K562 (cell line): ENCODE data around the gene LIPT2. TPM values are rescaled to one million over a fixed set of nuclear protein-coding genes. Genes with fewer than 3 reads are reported as not detected.

ENCODE experiments used
- ATAC-seq: fragments of 200-7000 bp; cut with Tn5 transposase; 3 replicates; pipeline ENCODE4 v1.9.1; 2020; ENCODE audit warnings: moderate library complexity
- BruUV-seq: library from RNA; stranded (reverse); fragments of 400-500 nt; replicated peaks from 2 replicates; lab custom pipeline; 2021; lab: Mats Ljungman, UMichigan
- CTCF ChIA-PET: fragments of 300-600 bp; formaldehyde crosslinking; extraction: SDS; loops from one replicate; lab custom pipeline; 2021; ENCODE audit warnings: low intra/inter-chr PET ratio; lab: Yijun Ruan, JAX
- POLR2A ChIA-PET: fragments of 300-600, 350-650 bp; sonication (Branson Sonifier 250); formaldehyde crosslinking; extraction: SDS; loops from one replicate; lab custom pipeline; 2021; ENCODE audit warnings: antibody characterized with exemption, inconsistent platforms; lab: Yijun Ruan, JAX
- DNase-seq, 4 experiments: peaks; one replicate each; pipeline versions ENCODE4 v3.0.0 to v3.0.0-alpha.2; 2011 to 2018; ENCODE audit warnings: low spot score in 3 of 4, mixed read lengths in 3 of 4; ENCODE audit errors: extremely low read depth in 1 of 4
- FAIRE-seq: peaks from 2 replicates; lab custom pipeline; 2011; peaks lifted over from hg19 to GRCh38; lab: Jason Lieb, UNC
- H2AFZ ChIP-seq: 2 replicates; pipeline ENCODE4 v1.6.0; 2011; ENCODE audit warnings: low read depth, low read length, control low read depth, inconsistent platforms
- H3K27ac ChIP-seq: fragments of 200-600 bp; 3 replicates; pipeline ENCODE4 v1.8.0; 2011; ENCODE audit warnings: low read depth, mild to moderate bottlenecking, control low read depth, inconsistent platforms, low read length, moderate library complexity, mixed read lengths; ENCODE audit errors: extremely low read depth
- H3K27me3 ChIP-seq, 2 experiments: fragments of 300-600 bp in 1 of 2; 2 replicates in 1 of 2; 3 replicates in 1 of 2; pipeline versions ENCODE4 v1.6.0 to v1.8.0; 2011; ENCODE audit warnings: inconsistent platforms in 2 of 2, low read length in 2 of 2, mild to moderate bottlenecking in 1 of 2, mixed read lengths in 1 of 2, moderate library complexity in 1 of 2; ENCODE audit not compliant: control insufficient read depth in 2 of 2, insufficient read depth in 2 of 2
- H3K36me3 ChIP-seq: fragments of 300-600 bp; 3 replicates; pipeline ENCODE4 v1.8.0; 2011; ENCODE audit warnings: mild to moderate bottlenecking, low read length, inconsistent platforms; ENCODE audit not compliant: control insufficient read depth, insufficient read depth
- H3K4me1 ChIP-seq, 2 experiments: fragments of 200-600 bp in 1 of 2; replicated peaks in 1 of 2; 2 replicates in 1 of 2; 3 replicates in 1 of 2; pipeline versions ENCODE4 v1.5.1 to v1.8.0; 2011; ENCODE audit warnings: inconsistent platforms in 2 of 2, low read length in 2 of 2, mild to moderate bottlenecking in 1 of 2, mixed read lengths in 1 of 2, moderate library complexity in 1 of 2; ENCODE audit not compliant: control insufficient read depth in 2 of 2, insufficient read depth in 2 of 2
- H3K4me2 ChIP-seq: 2 replicates; pipeline ENCODE4 v1.6.1; 2011; ENCODE audit warnings: low read length, control low read depth, inconsistent platforms, mixed read lengths; ENCODE audit not compliant: insufficient read depth
- H3K4me3 ChIP-seq: fragments of 200-600 bp; sonication (generic), shearing (Covaris generic); 2 replicates; pipeline ENCODE4 v1.5.1; 2016; ENCODE audit warnings: control low read depth, inconsistent platforms
- H3K79me2 ChIP-seq: fragments of 200-600 bp; 3 replicates; pipeline ENCODE4 v1.8.0; 2011; ENCODE audit warnings: low read length, inconsistent platforms; ENCODE audit not compliant: control insufficient read depth, insufficient read depth
- H3K9ac ChIP-seq, 2 experiments: 2 replicates each; pipeline versions ENCODE4 v1.6.0 to v1.6.1; 2011; ENCODE audit warnings: low read depth in 2 of 2, low read length in 2 of 2, control low read depth in 1 of 2, inconsistent platforms in 1 of 2, mild to moderate bottlenecking in 1 of 2, mixed read lengths in 1 of 2; ENCODE audit not compliant: insufficient read depth in 1 of 2
- H3K9me1 ChIP-seq: one replicate; pipeline ENCODE4 v1.6.0; 2011; ENCODE audit warnings: inconsistent platforms, mild to moderate bottlenecking, low read length, moderate library complexity; ENCODE audit not compliant: control insufficient read depth, insufficient read depth
- H3K9me3 ChIP-seq: replicated peaks from 2 replicates; pipeline ENCODE4 v1.5.1; 2011; ENCODE audit warnings: low read depth, low read length, inconsistent platforms; ENCODE audit not compliant: control insufficient read depth, insufficient read depth
- H4K20me1 ChIP-seq: replicated peaks from 2 replicates; pipeline ENCODE4 v1.6.1; 2011; ENCODE audit warnings: low read length, inconsistent platforms, mixed read lengths; ENCODE audit not compliant: control insufficient read depth, insufficient read depth
- ATF1 ChIP-seq, 2 experiments: fragments of 450-650 bp in 1 of 2; IDR thresholded peaks; 2 replicates each; pipeline ENCODE4 v1.6.1; 2016; ENCODE audit warnings: missing compliant biosample characterization in 1 of 2, missing genetic modification characterization in 1 of 2
- BCOR ChIP-seq: fragments of 450-650 bp; IDR thresholded peaks from 2 replicates; pipeline ENCODE4 v1.6.1; 2016
- GATAD2B ChIP-seq: fragments of 450-650 bp; IDR thresholded peaks from 2 replicates; pipeline ENCODE4 v1.6.1; 2017; ENCODE audit warnings: mild to moderate bottlenecking, borderline replicate concordance
- HDAC1 ChIP-seq, 2 experiments: fragments of 450-650 bp; IDR thresholded peaks; 2 replicates each; pipeline ENCODE4 v1.6.1; 2016 to 2017; ENCODE audit warnings: inconsistent platforms in 1 of 2, mild to moderate bottlenecking in 1 of 2, moderate library complexity in 1 of 2
- HDAC3 ChIP-seq: fragments of 450-650 bp; IDR thresholded peaks from 2 replicates; pipeline ENCODE4 v1.6.1; 2018; ENCODE audit warnings: borderline replicate concordance, mild to moderate bottlenecking, moderate library complexity; ENCODE audit not compliant: partially characterized antibody
- KAT7 ChIP-seq: sonication (generic); formaldehyde crosslinking; IDR thresholded peaks from 2 replicates; pipeline ENCODE4 v1.8.0; 2022; ENCODE audit warnings: missing genetic modification reagents, mild to moderate bottlenecking, borderline replicate concordance
- KDM1A ChIP-seq, 2 experiments: fragments of 450-650 bp; IDR thresholded peaks; 2 replicates each; pipeline ENCODE4 v1.6.1; 2016; ENCODE audit warnings: mild to moderate bottlenecking in 2 of 2
- MED1 ChIP-seq: sonication (generic); formaldehyde crosslinking; IDR thresholded peaks from 2 replicates; pipeline ENCODE4 v1.8.1; 2023; ENCODE audit warnings: missing genetic modification reagents, borderline replicate concordance
- PHB ChIP-seq: fragments of 250-450 bp; sonication (Bioruptor Pico); IDR thresholded peaks from 2 replicates; pipeline ENCODE4 v1.5.0; 2021
- PRPF4 ChIP-seq: fragments of 200-400 bp; formaldehyde crosslinking; IDR thresholded peaks from one replicate; pipeline ENCODE4 v1.6.1; 2017; ENCODE audit warnings: low read length, low read depth, mild to moderate bottlenecking; ENCODE audit not compliant: insufficient read depth, poor library complexity, severe bottlenecking
- RNF2 ChIP-seq: sonication (generic); IDR thresholded peaks from 2 replicates; pipeline ENCODE4 v1.6.1; 2016
- SMARCB1 ChIP-seq: IDR thresholded peaks from 2 replicates; pipeline ENCODE4 v1.6.1; 2011; ENCODE audit warnings: improper control_type of control experiment, low read depth; ENCODE audit not compliant: insufficient read length
- SREBF1 ChIP-seq: fragments of 150-350 bp; IDR thresholded peaks from 2 replicates; pipeline ENCODE4 v1.6.1; 2014; ENCODE audit warnings: antibody characterized with exemption, low read depth, low read length, borderline replicate concordance
- ZNF311 ChIP-seq: fragments of 250-450 bp; sonication (Bioruptor Pico); IDR thresholded peaks from 2 replicates; pipeline ENCODE4 v1.4.0; 2020; ENCODE audit warnings: mild to moderate bottlenecking, moderate library complexity
- WGBS: fragments of 100-300 bp; shearing (Covaris generic); methylation state at CpG from one replicate; pipeline ENCODE4 v1.1.6; 2016; ENCODE audit warnings: low coverage, mixed read lengths; ENCODE audit not compliant: insufficient coverage; ENCODE audit errors: missing lambda C conversion rate; 5-methylcytosine and 5-hydroxymethylcytosine counted together
- in situ Hi-C: fragments of 300-500 bp; cut with MboI; formaldehyde crosslinking; loops from 4 replicates; pipeline ENCODE4 v1.15.0; 2018; ENCODE audit warnings: inconsistent platforms, mixed read lengths
- intact Hi-C: fragments of 100-400 bp; cut with micrococcal nuclease; formaldehyde crosslinking; loops from 2 replicates; pipeline ENCODE4 v1.14.2; 2022
- polyA plus RNA-seq, 8 experiments: library from polyadenylated mRNA; depleted of rRNA in 4 of 8; stranded (reverse) in 5 of 8; unstranded in 3 of 8; fragments of >200 nt; fragmentation: Nextera tagmentation in 2 of 8; fragmentation: Illumina TruSeq in 1 of 8; extraction: Ambion mirVana in 2 of 8; extraction: Trizol in 1 of 8; gene quantifications; 2 replicates each; pipeline versions ENCODE4 v1.2.1 to v1.2.3, GENCODE V29; 2011 to 2014; ENCODE audit warnings: inconsistent platforms in 1 of 8, missing spikeins in 1 of 8
- total RNA-seq, 7 experiments: library from RNA; depleted of rRNA in 6 of 7; stranded (reverse); fragments of >200 nt in 6 of 7; fragmentation: Illumina TruSeq in 2 of 7; extraction: Trizol in 2 of 7; gene quantifications; 2 replicates each; pipeline versions ENCODE4 v1.2.1 to v1.2.3, GENCODE V29; 2011 to 2021; ENCODE audit warnings: low replicate concordance in 1 of 7
- TF ChIP-seq, protein P1 (sequence below), 3 experiments: fragments of 200-800 bp in 1 of 3; fragments of 250-450 bp in 1 of 3; fragments of 450-650 bp in 1 of 3; sonication (Bioruptor Pico) in 1 of 3; sonication (Bioruptor generic) in 1 of 3; formaldehyde crosslinking in 1 of 3; IDR thresholded peaks; 2 replicates each; pipeline versions ENCODE4 v1.6.1 to v1.8.0; 2016 to 2022; ENCODE audit warnings: mild to moderate bottlenecking in 2 of 3, missing genetic modification characterization in 2 of 3, missing compliant biosample characterization in 1 of 3, moderate library complexity in 1 of 3
- TF ChIP-seq, protein P2 (sequence below): fragments of 150-350 bp; IDR thresholded peaks from 2 replicates; pipeline ENCODE4 v1.6.1; 2014; ENCODE audit warnings: low read depth, mild to moderate bottlenecking, low read length, borderline replicate concordance

The LIPT2 gene
- total and polyA plus RNA-seq, 9 of the 15 experiments (the other 6 are each of a cell fraction or from before 2014, with no cell fraction given): 1.00 to 5.2 (median 3.5) TPM

DNA sequence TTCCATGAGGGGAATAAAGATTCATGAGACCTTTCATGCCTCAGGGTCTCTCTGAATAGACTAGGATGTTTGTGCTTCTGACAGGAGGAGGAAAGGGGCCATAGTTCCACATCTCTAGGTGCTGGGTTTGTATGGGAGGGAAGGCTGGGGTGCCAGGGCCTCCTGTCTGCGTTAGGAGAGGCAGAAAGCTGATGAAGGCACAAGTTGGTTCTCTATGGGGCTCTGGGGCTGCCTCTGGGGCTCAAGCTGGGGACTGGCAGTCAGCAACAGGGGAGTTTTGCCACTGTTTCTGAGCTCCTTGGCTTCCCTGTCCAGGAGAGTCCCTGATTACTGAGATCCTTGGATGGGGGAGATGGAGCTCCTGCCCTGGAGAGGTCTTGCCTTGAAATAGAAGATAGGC, 30.3 kb downstream of the LIPT2 start:
- Histone ChIP-seq H3K27me3 (no peaks in the 10 kb centered on the region), H2AFZ (no peak overlapping the region), H3K9me3 (no peaks in the 10 kb centered on the region), H3K9ac (no peak overlapping the region), H3K4me3 (no peak overlapping the region), H3K9me1 (no peaks in the 10 kb centered on the region), H3K36me3 (no peaks in the 10 kb centered on the region; the same call in 2 of the 3 replicates), H3K79me2 (peaks cover 10% of the 10 kb centered on the region; the same call in 1 of the 3 replicates), H3K4me1 (peaks cover 43 to 62% of the 10 kb centered on the region in 2 experiments), H4K20me1 (no peaks in the 10 kb centered on the region), H3K4me2 (no peak overlapping the region), H3K27ac (no peak overlapping the region)
- CTCF ChIA-PET: interaction anchor here (1.1 kb wide), 1 partner anchor 10 kb away, joined by 3 read pairs; no protein-coding TSS in a partner anchor
- ATAC-seq (no peak), FAIRE-seq (no peak), DNase-seq (no peak)
- in situ Hi-C loops: loop anchor here (5.0 to 10.0 kb wide), 2 partner anchors 119 to 858 kb away; no protein-coding TSS in a partner anchor
- BruUV-seq: no TSS peak
- 58% methylated on average over 1 of the region's 1 CpG for WGBS
- intact Hi-C loops: no loop called here
- POLR2A ChIA-PET: interaction anchor here (0.5 to 2.1 kb wide), 5 partner anchors 11 to 988 kb away, joined by 3 to 5 read pairs (median 3); no protein-coding TSS in a partner anchor
- TF ChIP-seq ATF1 (CRISPR knock-in tag; IDR thresholded peaks at IDR 0.05) (no peak), ATF1 (tag; IDR thresholded peaks at IDR 0.05) (no peak), KAT7 (no peak), ZNF311 (CRISPR knock-in tag) (no peak), HDAC3 (no peak), RNF2 (no peak), HDAC1 (IDR thresholded peaks at IDR 0.05) (no peak), KDM1A (IDR thresholded peaks at IDR 0.05) (no peak), MED1 (no peak), SREBF1 (no peak), PHB (CRISPR knock-in tag) (no peak), BCOR (no peak), SMARCB1 (no peak), GATAD2B (no peak), PRPF4 (no peak)
- TF ChIP-seq, protein P1, sequence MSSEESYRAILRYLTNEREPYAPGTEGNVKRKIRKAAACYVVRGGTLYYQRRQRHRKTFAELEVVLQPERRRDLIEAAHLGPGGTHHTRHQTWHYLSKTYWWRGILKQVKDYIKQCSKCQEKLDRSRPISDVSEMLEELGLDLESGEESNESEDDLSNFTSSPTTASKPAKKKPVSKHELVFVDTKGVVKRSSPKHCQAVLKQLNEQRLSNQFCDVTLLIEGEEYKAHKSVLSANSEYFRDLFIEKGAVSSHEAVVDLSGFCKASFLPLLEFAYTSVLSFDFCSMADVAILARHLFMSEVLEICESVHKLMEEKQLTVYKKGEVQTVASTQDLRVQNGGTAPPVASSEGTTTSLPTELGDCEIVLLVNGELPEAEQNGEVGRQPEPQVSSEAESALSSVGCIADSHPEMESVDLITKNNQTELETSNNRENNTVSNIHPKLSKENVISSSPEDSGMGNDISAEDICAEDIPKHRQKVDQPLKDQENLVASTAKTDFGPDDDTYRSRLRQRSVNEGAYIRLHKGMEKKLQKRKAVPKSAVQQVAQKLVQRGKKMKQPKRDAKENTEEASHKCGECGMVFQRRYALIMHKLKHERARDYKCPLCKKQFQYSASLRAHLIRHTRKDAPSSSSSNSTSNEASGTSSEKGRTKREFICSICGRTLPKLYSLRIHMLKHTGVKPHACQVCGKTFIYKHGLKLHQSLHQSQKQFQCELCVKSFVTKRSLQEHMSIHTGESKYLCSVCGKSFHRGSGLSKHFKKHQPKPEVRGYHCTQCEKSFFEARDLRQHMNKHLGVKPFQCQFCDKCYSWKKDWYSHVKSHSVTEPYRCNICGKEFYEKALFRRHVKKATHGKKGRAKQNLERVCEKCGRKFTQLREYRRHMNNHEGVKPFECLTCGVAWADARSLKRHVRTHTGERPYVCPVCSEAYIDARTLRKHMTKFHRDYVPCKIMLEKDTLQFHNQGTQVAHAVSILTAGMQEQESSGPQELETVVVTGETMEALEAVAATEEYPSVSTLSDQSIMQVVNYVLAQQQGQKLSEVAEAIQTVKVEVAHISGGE (CRISPR knock-in tag; IDR thresholded peaks at IDR 0.05): no peak
- TF ChIP-seq, protein P2, sequence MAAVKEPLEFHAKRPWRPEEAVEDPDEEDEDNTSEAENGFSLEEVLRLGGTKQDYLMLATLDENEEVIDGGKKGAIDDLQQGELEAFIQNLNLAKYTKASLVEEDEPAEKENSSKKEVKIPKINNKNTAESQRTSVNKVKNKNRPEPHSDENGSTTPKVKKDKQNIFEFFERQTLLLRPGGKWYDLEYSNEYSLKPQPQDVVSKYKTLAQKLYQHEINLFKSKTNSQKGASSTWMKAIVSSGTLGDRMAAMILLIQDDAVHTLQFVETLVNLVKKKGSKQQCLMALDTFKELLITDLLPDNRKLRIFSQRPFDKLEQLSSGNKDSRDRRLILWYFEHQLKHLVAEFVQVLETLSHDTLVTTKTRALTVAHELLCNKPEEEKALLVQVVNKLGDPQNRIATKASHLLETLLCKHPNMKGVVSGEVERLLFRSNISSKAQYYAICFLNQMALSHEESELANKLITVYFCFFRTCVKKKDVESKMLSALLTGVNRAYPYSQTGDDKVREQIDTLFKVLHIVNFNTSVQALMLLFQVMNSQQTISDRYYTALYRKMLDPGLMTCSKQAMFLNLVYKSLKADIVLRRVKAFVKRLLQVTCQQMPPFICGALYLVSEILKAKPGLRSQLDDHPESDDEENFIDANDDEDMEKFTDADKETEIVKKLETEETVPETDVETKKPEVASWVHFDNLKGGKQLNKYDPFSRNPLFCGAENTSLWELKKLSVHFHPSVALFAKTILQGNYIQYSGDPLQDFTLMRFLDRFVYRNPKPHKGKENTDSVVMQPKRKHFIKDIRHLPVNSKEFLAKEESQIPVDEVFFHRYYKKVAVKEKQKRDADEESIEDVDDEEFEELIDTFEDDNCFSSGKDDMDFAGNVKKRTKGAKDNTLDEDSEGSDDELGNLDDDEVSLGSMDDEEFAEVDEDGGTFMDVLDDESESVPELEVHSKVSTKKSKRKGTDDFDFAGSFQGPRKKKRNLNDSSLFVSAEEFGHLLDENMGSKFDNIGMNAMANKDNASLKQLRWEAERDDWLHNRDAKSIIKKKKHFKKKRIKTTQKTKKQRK: no peak
